ENCODE measurements around the gene ZNF575.

ZNF575 gene

GRCh38 chr19:43532962-43533545, at the start of gene ZNF575:
Gene ZNF575, plus strand, starts transcription at chr19:43533188. Its CDS starts 1,235 bp downstream, at chr19:43534423.
- DNase-seq, result peak; percentile 74

- DNase-seq, result no peak
Observed at GRCh38 chr19:43483281-43483680, 49.7 kb upstream of the ZNF575 start.

- no peak for DNase-seq
Observed at GRCh38 chr19:43485951-43486350, 47.0 kb upstream of the ZNF575 start.

- DNase-seq, result no peak
Observed at GRCh38 chr19:43486412-43486811, 46.6 kb upstream of the ZNF575 start.

GRCh38 chr19:43488179-43488578, 44.8 kb upstream of the ZNF575 start:
- DNase-seq, result no peak

- no peak for DNase-seq
Observed at GRCh38 chr19:43489310-43489709, 43.7 kb upstream of the ZNF575 start.

GRCh38 chr19:43489979-43490599, 42.9 kb upstream of the ZNF575 start:
- DNase-seq, result no peak

GRCh38 chr19:43490759-43491158, 42.2 kb upstream of the ZNF575 start:
- no peak for DNase-seq

GRCh38 chr19:43495082-43495481, 37.9 kb upstream of the ZNF575 start:
- no peak for DNase-seq

GRCh38 chr19:43496960-43497359, 36.0 kb upstream of the ZNF575 start:
- DNase-seq, result no peak

GRCh38 chr19:43498233-43498842, 34.6 kb upstream of the ZNF575 start:
- DNase-seq, result no peak

- DNase-seq, result no peak
Observed at GRCh38 chr19:43499042-43499441, 33.9 kb upstream of the ZNF575 start.

- no peak for DNase-seq
Observed at GRCh38 chr19:43501661-43502418, 31.1 kb upstream of the ZNF575 start.

- no peak for DNase-seq
Observed at GRCh38 chr19:43502419-43502976, 30.5 kb upstream of the ZNF575 start.

GRCh38 chr19:43503501-43504425, 29.2 kb upstream of the ZNF575 start:
- DNase-seq, result peak; percentile 68

GRCh38 chr19:43504426-43505185, 28.4 kb upstream of the ZNF575 start, which contains the start of gene PHLDB3:
Gene PHLDB3, minus strand, starts transcription at chr19:43504746. Its CDS starts 628 bp downstream, at chr19:43504118.
- DNase-seq, result no peak

GRCh38 chr19:43505186-43505456, 27.9 kb upstream of the ZNF575 start:
- no peak for DNase-seq

- DNase-seq, result no peak
Observed at GRCh38 chr19:43505941-43506340, 27.0 kb upstream of the ZNF575 start.

- no peak for DNase-seq
Observed at GRCh38 chr19:43506629-43507028, 26.4 kb upstream of the ZNF575 start.

GRCh38 chr19:43507880-43508279, 25.1 kb upstream of the ZNF575 start:
- no peak for DNase-seq

- no peak for DNase-seq
Observed at GRCh38 chr19:43510713-43511112, 22.3 kb upstream of the ZNF575 start.

- no peak for DNase-seq
Observed at GRCh38 chr19:43511324-43511723, 21.7 kb upstream of the ZNF575 start.
